Measurements from ENCODE around the gene SPATA2L. TPM values are rescaled to one million over a fixed set of nuclear protein-coding genes. Genes with fewer than 3 reads are reported as not detected.

The SPATA2L gene
- total and polyA plus RNA-seq, 2 of the 13 experiments (the other 11 are each of a cell fraction or from before 2014, with no cell fraction given): 9.1 to 20.7 TPM

GRCh38 chr16:89720551-89720812, 19.0 kb upstream of the SPATA2L start (continued):
- TF ChIP-seq ONECUT2 (CRISPR knock-in tag; IDR thresholded peaks at IDR 0.05): no peak
- TF ChIP-seq SOX6 (IDR thresholded peaks at IDR 0.05): no peak
- no peak for TF ChIP-seq SOX6 (CRISPR knock-in tag; IDR thresholded peaks at IDR 0.05)
- no peak for TF ChIP-seq ZMYM2 (CRISPR knock-in tag; IDR thresholded peaks at IDR 0.05)
- no peak for TF ChIP-seq FOXK2 (IDR thresholded peaks at IDR 0.05)
- TF ChIP-seq BRF2 (CRISPR knock-in tag; IDR thresholded peaks at IDR 0.05): no peak; the same call in 1 of the 2 replicates
- no peak for TF ChIP-seq ATRX (CRISPR knock-in tag; IDR thresholded peaks at IDR 0.05; ENCODE audit: borderline replicate concordance)
- TF ChIP-seq ADNP (CRISPR knock-in tag; IDR thresholded peaks at IDR 0.05): no peak
- no peak for TF ChIP-seq ZNF773 (CRISPR knock-in tag; IDR thresholded peaks at IDR 0.05; ENCODE audit: borderline replicate concordance)
- TF ChIP-seq ZNF256 (CRISPR knock-in tag; conservative IDR thresholded peaks at IDR 0.05): no peak
- TF ChIP-seq FOSL1 (CRISPR knock-in tag; IDR thresholded peaks at IDR 0.05; ENCODE audit: borderline replicate concordance): no peak
- peak; percentile 5; the same call in 1 of the 2 replicates for TF ChIP-seq HOXA5 (CRISPR knock-in tag; IDR thresholded peaks at IDR 0.05)
- no peak for TF ChIP-seq SMC3 (IDR thresholded peaks at IDR 0.05; ENCODE audit: low read length)
- no peak for TF ChIP-seq MIXL1 (CRISPR knock-in tag; IDR thresholded peaks at IDR 0.05)
- no peak for TF ChIP-seq ZNF12 (CRISPR knock-in tag; IDR thresholded peaks at IDR 0.05)
- TF ChIP-seq SKI (IDR thresholded peaks at IDR 0.05; ENCODE audit: partially characterized antibody): no peak
- no peak for TF ChIP-seq MTF2 (CRISPR knock-in tag; IDR thresholded peaks at IDR 0.05; ENCODE audit: borderline replicate concordance)
- no peak for TF ChIP-seq CAMTA2 (CRISPR knock-in tag; IDR thresholded peaks at IDR 0.05; ENCODE audit: borderline replicate concordance)
- TF ChIP-seq THAP8 (CRISPR knock-in tag; IDR thresholded peaks at IDR 0.05; ENCODE audit: borderline replicate concordance): no peak
- TF ChIP-seq MAFG (CRISPR knock-in tag; IDR thresholded peaks at IDR 0.05): no peak
- TF ChIP-seq ZNF20 (CRISPR knock-in tag; IDR thresholded peaks at IDR 0.05): no peak
- TF ChIP-seq SMARCE1 (IDR thresholded peaks at IDR 0.05; ENCODE audit: borderline replicate concordance): no peak
- TF ChIP-seq SALL1 (CRISPR knock-in tag; IDR thresholded peaks at IDR 0.05): peak; percentile 18
- no peak for TF ChIP-seq ZNF207 (IDR thresholded peaks at IDR 0.05; ENCODE audit: borderline replicate concordance)
- no peak for TF ChIP-seq ZNF784 (CRISPR knock-in tag; IDR thresholded peaks at IDR 0.05; ENCODE audit: borderline replicate concordance)
- no peak for TF ChIP-seq IRF2 (CRISPR knock-in tag; IDR thresholded peaks at IDR 0.05)
- TF ChIP-seq ZNF766 (CRISPR knock-in tag; IDR thresholded peaks at IDR 0.05; ENCODE audit: borderline replicate concordance): no peak; the same call in 1 of the 2 replicates
- TF ChIP-seq ZNF230 (CRISPR knock-in tag; IDR thresholded peaks at IDR 0.05): no peak; the same call in 1 of the 2 replicates
- TF ChIP-seq E2F5 (CRISPR knock-in tag; conservative IDR thresholded peaks at IDR 0.05): no peak
- no peak for TF ChIP-seq DPF2 (CRISPR knock-in tag; IDR thresholded peaks at IDR 0.05; ENCODE audit: borderline replicate concordance, low read depth)
- TF ChIP-seq POGK (CRISPR knock-in tag; conservative IDR thresholded peaks at IDR 0.05): no peak
